Left forelimb (tissue), 1 donor: ENCODE data around the gene POTEJ.
A peak's percentile ranks its signal among the peaks of the same experiment; 100 is the strongest.
"Not testable (repeated sequence)": the region's sequence is repeated elsewhere in the genome, so short reads cannot be mapped to it uniquely, and the experiment has no call there.

ENCODE experiments used
- DNase-seq: peaks from one replicate; pipeline ENCODE4 v3.0.0-alpha.2; 2018; ENCODE audit warnings: low spot score

POTEJ gene

GRCh38 chr2:130611140-130611539 is at the start of gene POTEJ:
Gene POTEJ, plus strand, starts transcription at chr2:130611440. Its CDS starts 93 bp downstream, at chr2:130611533.
- not testable (repeated sequence) for DNase-seq

- DNase-seq, result not testable (repeated sequence)
Observed at GRCh38 chr2:130566165-130566564, 45.1 kb upstream of the POTEJ start.

GRCh38 chr2:130571929-130572328 is 39.3 kb upstream of the POTEJ start:
- not testable (repeated sequence) for DNase-seq

- DNase-seq, result not testable (repeated sequence)
Observed at GRCh38 chr2:130574230-130574629, 37.0 kb upstream of the POTEJ start.

- not testable (repeated sequence) for DNase-seq
Observed at GRCh38 chr2:130576209-130576784, 34.9 kb upstream of the POTEJ start.

GRCh38 chr2:130577559-130577958 is 33.7 kb upstream of the POTEJ start:
- DNase-seq, result not testable (repeated sequence)

GRCh38 chr2:130579121-130579520 is 32.1 kb upstream of the POTEJ start:
- DNase-seq, result not testable (repeated sequence)

- DNase-seq, result peak; percentile 38
Observed at GRCh38 chr2:130581491-130581890, 29.7 kb upstream of the POTEJ start.

- not testable (repeated sequence) for DNase-seq
Observed at GRCh38 chr2:130582970-130583369, 28.3 kb upstream of the POTEJ start.

- DNase-seq, result not testable (repeated sequence)
Observed at GRCh38 chr2:130583582-130583981, 27.7 kb upstream of the POTEJ start.

GRCh38 chr2:130584726-130585125 is 26.5 kb upstream of the POTEJ start:
- DNase-seq, result not testable (repeated sequence)

- not testable (repeated sequence) for DNase-seq
Observed at GRCh38 chr2:130588688-130589458, 22.4 kb upstream of the POTEJ start.

- DNase-seq, result not testable (repeated sequence)
Observed at GRCh38 chr2:130590170-130590841, 20.9 kb upstream of the POTEJ start.

- not testable (repeated sequence) for DNase-seq
Observed at GRCh38 chr2:130590842-130591359, 20.3 kb upstream of the POTEJ start.

- DNase-seq, result peak; percentile 22
Observed at GRCh38 chr2:130592791-130593414, 18.3 kb upstream of the POTEJ start.

- DNase-seq, result not testable (repeated sequence)
Observed at GRCh38 chr2:130594011-130594410, 17.2 kb upstream of the POTEJ start.

GRCh38 chr2:130596757-130597156 is 14.5 kb upstream of the POTEJ start:
- DNase-seq, result not testable (repeated sequence)

- not testable (repeated sequence) for DNase-seq
Observed at GRCh38 chr2:130597994-130598393, 13.2 kb upstream of the POTEJ start.

GRCh38 chr2:130598463-130598862 is 12.8 kb upstream of the POTEJ start:
- DNase-seq, result not testable (repeated sequence)

- not testable (repeated sequence) for DNase-seq
Observed at GRCh38 chr2:130599393-130599792, 11.8 kb upstream of the POTEJ start, which contains the start of gene CFC1. Gene CFC1, minus strand, starts transcription at chr2:130599575. Its CDS starts 288 bp downstream, at chr2:130599287.

- not testable (repeated sequence) for DNase-seq
Observed at GRCh38 chr2:130599926-130600325, 11.3 kb upstream of the POTEJ start.
